HepG2 (cell line): Measurements from ENCODE around the gene KIAA0232. TPM values are rescaled to one million over a fixed set of nuclear protein-coding genes. Genes with fewer than 3 reads are reported as not detected.

Source experiments
- ARID4A ChIP-seq: sonication (generic); formaldehyde crosslinking; IDR thresholded peaks from 2 replicates; pipeline ENCODE4 v1.5.0; 2020; ENCODE audit warnings: mild to moderate bottlenecking, missing genetic modification reagents, borderline replicate concordance
- CSRNP2 ChIP-seq: sonication (generic); formaldehyde crosslinking; conservative IDR thresholded peaks from 2 replicates; pipeline ENCODE4 v1.8.0; 2022; ENCODE audit warnings: low read depth, missing genetic modification reagents
- FOXA1 ChIP-seq, 2 experiments: fragments of 450-650 bp in 1 of 2; sonication (generic) in 1 of 2; formaldehyde crosslinking in 1 of 2; IDR thresholded peaks; 2 replicates each; pipeline versions ENCODE4 v1.4.0 to v1.6.1; 2016 to 2020; ENCODE audit warnings: missing genetic modification reagents in 1 of 2
- JUN ChIP-seq: sonication (generic); formaldehyde crosslinking; IDR thresholded peaks from 2 replicates; pipeline ENCODE4 v1.4.0; 2020; ENCODE audit warnings: mild to moderate bottlenecking, missing genetic modification reagents
- NBN ChIP-seq: fragments of 450-650 bp; conservative IDR thresholded peaks from 2 replicates; pipeline ENCODE4 v1.6.1; 2017
- ZBTB21 ChIP-seq: sonication (generic); formaldehyde crosslinking; IDR thresholded peaks from 2 replicates; pipeline ENCODE4 v1.4.0; 2020; ENCODE audit warnings: missing genetic modification reagents
- ZNF24 ChIP-seq: fragments of 450-650 bp; IDR thresholded peaks from 2 replicates; pipeline ENCODE4 v1.6.1; 2017; ENCODE audit warnings: antibody characterized with exemption, mild to moderate bottlenecking
- ZNF761 ChIP-seq: sonication (generic); formaldehyde crosslinking; conservative IDR thresholded peaks from 2 replicates; pipeline ENCODE4 v1.4.0; 2020; ENCODE audit warnings: mild to moderate bottlenecking, missing genetic modification reagents
- polyA plus RNA-seq, 8 experiments: library from polyadenylated mRNA; depleted of rRNA in 3 of 8; stranded (reverse) in 7 of 8; unstranded in 1 of 8; fragments of >200 nt; fragmentation: Illumina TruSeq in 4 of 8; extraction: Trizol in 4 of 8; gene quantifications; 2 replicates each; pipeline versions ENCODE4 v1.2.1 to v1.2.3, GENCODE V29; 2011 to 2016; ENCODE audit warnings: low read depth in 4 of 8, missing spikeins in 1 of 8, mixed read lengths in 1 of 8; ENCODE audit not compliant: insufficient read depth in 1 of 8
- total RNA-seq, 5 experiments: library from RNA; depleted of rRNA; stranded (reverse); fragments of >200 nt; fragmentation: Illumina TruSeq; extraction: Trizol; gene quantifications; 2 replicates each; pipeline ENCODE4 v1.2.3, GENCODE V29; 2016; ENCODE audit warnings: low read depth in 1 of 5
- TF ChIP-seq, protein P1 (sequence below): IDR thresholded peaks from 2 replicates; pipeline ENCODE4 v1.6.1; 2012; ENCODE audit warnings: low read length, improper control_type of control experiment
- TF ChIP-seq, protein P2 (sequence below): sonication (generic); formaldehyde crosslinking; IDR thresholded peaks from 2 replicates; pipeline ENCODE4 v1.4.0; 2020; ENCODE audit warnings: mild to moderate bottlenecking, missing genetic modification reagents
- TF ChIP-seq, protein P3 (sequence below): sonication (generic); formaldehyde crosslinking; IDR thresholded peaks from 2 replicates; pipeline ENCODE4 v1.4.0; 2020; ENCODE audit warnings: missing genetic modification reagents, borderline replicate concordance

The KIAA0232 gene
- total and polyA plus RNA-seq, 2 of the 13 experiments (the other 11 are each of a cell fraction or from before 2014, with no cell fraction given) = 7.8 to 17.1 TPM

- TF ChIP-seq, protein P1, sequence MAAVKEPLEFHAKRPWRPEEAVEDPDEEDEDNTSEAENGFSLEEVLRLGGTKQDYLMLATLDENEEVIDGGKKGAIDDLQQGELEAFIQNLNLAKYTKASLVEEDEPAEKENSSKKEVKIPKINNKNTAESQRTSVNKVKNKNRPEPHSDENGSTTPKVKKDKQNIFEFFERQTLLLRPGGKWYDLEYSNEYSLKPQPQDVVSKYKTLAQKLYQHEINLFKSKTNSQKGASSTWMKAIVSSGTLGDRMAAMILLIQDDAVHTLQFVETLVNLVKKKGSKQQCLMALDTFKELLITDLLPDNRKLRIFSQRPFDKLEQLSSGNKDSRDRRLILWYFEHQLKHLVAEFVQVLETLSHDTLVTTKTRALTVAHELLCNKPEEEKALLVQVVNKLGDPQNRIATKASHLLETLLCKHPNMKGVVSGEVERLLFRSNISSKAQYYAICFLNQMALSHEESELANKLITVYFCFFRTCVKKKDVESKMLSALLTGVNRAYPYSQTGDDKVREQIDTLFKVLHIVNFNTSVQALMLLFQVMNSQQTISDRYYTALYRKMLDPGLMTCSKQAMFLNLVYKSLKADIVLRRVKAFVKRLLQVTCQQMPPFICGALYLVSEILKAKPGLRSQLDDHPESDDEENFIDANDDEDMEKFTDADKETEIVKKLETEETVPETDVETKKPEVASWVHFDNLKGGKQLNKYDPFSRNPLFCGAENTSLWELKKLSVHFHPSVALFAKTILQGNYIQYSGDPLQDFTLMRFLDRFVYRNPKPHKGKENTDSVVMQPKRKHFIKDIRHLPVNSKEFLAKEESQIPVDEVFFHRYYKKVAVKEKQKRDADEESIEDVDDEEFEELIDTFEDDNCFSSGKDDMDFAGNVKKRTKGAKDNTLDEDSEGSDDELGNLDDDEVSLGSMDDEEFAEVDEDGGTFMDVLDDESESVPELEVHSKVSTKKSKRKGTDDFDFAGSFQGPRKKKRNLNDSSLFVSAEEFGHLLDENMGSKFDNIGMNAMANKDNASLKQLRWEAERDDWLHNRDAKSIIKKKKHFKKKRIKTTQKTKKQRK = no peak
- peak; percentile 43; the same call in 1 of the 2 replicates for TF ChIP-seq ZNF761 (CRISPR knock-in tag)
- peak; percentile 54; the same call in 1 of the 2 replicates for TF ChIP-seq JUN (CRISPR knock-in tag)
- 0 out of 2 replicates have a peak, but pooled peaks have one; percentile 16 for TF ChIP-seq ZNF24
- no peak for TF ChIP-seq NBN
- no peak for TF ChIP-seq FOXA1 (IDR thresholded peaks at IDR 0.05)
- TF ChIP-seq FOXA1 (CRISPR knock-in tag; IDR thresholded peaks at IDR 0.05) = no peak
- TF ChIP-seq ARID4A (CRISPR knock-in tag) = peak; percentile 82; the same call in 1 of the 2 replicates
- TF ChIP-seq, protein P2, sequence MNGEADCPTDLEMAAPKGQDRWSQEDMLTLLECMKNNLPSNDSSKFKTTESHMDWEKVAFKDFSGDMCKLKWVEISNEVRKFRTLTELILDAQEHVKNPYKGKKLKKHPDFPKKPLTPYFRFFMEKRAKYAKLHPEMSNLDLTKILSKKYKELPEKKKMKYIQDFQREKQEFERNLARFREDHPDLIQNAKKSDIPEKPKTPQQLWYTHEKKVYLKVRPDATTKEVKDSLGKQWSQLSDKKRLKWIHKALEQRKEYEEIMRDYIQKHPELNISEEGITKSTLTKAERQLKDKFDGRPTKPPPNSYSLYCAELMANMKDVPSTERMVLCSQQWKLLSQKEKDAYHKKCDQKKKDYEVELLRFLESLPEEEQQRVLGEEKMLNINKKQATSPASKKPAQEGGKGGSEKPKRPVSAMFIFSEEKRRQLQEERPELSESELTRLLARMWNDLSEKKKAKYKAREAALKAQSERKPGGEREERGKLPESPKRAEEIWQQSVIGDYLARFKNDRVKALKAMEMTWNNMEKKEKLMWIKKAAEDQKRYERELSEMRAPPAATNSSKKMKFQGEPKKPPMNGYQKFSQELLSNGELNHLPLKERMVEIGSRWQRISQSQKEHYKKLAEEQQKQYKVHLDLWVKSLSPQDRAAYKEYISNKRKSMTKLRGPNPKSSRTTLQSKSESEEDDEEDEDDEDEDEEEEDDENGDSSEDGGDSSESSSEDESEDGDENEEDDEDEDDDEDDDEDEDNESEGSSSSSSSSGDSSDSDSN (CRISPR knock-in tag) = peak; percentile 30; the same call in 1 of the 2 replicates
- no peak for TF ChIP-seq CSRNP2 (CRISPR knock-in tag)
- TF ChIP-seq ZBTB21 = no peak
- TF ChIP-seq, protein P3, sequence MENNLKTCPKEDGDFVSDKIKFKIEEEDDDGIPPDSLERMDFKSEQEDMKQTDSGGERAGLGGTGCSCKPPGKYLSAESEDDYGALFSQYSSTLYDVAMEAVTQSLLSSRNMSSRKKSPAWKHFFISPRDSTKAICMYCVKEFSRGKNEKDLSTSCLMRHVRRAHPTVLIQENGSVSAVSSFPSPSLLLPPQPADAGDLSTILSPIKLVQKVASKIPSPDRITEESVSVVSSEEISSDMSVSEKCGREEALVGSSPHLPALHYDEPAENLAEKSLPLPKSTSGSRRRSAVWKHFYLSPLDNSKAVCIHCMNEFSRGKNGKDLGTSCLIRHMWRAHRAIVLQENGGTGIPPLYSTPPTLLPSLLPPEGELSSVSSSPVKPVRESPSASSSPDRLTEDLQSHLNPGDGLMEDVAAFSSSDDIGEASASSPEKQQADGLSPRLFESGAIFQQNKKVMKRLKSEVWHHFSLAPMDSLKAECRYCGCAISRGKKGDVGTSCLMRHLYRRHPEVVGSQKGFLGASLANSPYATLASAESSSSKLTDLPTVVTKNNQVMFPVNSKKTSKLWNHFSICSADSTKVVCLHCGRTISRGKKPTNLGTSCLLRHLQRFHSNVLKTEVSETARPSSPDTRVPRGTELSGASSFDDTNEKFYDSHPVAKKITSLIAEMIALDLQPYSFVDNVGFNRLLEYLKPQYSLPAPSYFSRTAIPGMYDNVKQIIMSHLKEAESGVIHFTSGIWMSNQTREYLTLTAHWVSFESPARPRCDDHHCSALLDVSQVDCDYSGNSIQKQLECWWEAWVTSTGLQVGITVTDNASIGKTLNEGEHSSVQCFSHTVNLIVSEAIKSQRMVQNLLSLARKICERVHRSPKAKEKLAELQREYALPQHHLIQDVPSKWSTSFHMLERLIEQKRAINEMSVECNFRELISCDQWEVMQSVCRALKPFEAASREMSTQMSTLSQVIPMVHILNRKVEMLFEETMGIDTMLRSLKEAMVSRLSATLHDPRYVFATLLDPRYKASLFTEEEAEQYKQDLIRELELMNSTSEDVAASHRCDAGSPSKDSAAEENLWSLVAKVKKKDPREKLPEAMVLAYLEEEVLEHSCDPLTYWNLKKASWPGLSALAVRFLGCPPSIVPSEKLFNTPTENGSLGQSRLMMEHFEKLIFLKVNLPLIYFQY (CRISPR knock-in tag) = peak; percentile 25; the same call in 1 of the 2 replicates
Measured at GRCh38 chr4:6782147-6782845, at the start of gene KIAA0232 (continued).
